A549 (cell line): Measurements from ENCODE around the gene IGF1R.

Source experiments
- CHD2 ChIP-seq: fragments of 150-350 bp; IDR thresholded peaks from 2 replicates; pipeline ENCODE4 v1.6.1; 2014; ENCODE audit warnings: low read length; ENCODE audit not compliant: partially characterized antibody
- CTCF ChIP-seq: fragments of >200 bp; sonication (Bioruptor Twin); formaldehyde crosslinking; IDR thresholded peaks from 3 replicates; pipeline ENCODE4 v1.5.1; 2016
- ELK1 ChIP-seq: fragments of 150-350 bp; IDR thresholded peaks from 2 replicates; pipeline ENCODE4 v1.6.1; 2014; ENCODE audit warnings: low read depth, mild to moderate bottlenecking, low read length
- KDM1A ChIP-seq: fragments of 200-600 bp; sonication (generic); IDR thresholded peaks from 2 replicates; pipeline ENCODE4 v1.6.1; 2016; ENCODE audit warnings: low read depth, mild to moderate bottlenecking
- KDM5A ChIP-seq: fragments of 200-600 bp; sonication (generic); IDR thresholded peaks from 2 replicates; pipeline ENCODE4 v1.6.1; 2016; ENCODE audit warnings: antibody characterized with exemption, mild to moderate bottlenecking
- MYC ChIP-seq: IDR thresholded peaks from 2 replicates; pipeline ENCODE4 v1.6.1; 2012; ENCODE audit warnings: mild to moderate bottlenecking, inconsistent platforms, low read length, improper control_type of control experiment, borderline replicate concordance
- POLR2A ChIP-seq: IDR thresholded peaks from 2 replicates; pipeline ENCODE4 v1.6.1; 2012; ENCODE audit warnings: mild to moderate bottlenecking, low read length
- ZFP36 ChIP-seq: fragments of 450-650 bp; IDR thresholded peaks from 2 replicates; pipeline ENCODE4 v1.6.1; 2014; ENCODE audit warnings: borderline replicate concordance; ENCODE audit not compliant: partially characterized antibody
- TF ChIP-seq, protein P1 (sequence below): fragments of 450-650 bp; IDR thresholded peaks from 2 replicates; pipeline ENCODE4 v1.6.1; 2014; ENCODE audit warnings: antibody characterized with exemption

DNA sequence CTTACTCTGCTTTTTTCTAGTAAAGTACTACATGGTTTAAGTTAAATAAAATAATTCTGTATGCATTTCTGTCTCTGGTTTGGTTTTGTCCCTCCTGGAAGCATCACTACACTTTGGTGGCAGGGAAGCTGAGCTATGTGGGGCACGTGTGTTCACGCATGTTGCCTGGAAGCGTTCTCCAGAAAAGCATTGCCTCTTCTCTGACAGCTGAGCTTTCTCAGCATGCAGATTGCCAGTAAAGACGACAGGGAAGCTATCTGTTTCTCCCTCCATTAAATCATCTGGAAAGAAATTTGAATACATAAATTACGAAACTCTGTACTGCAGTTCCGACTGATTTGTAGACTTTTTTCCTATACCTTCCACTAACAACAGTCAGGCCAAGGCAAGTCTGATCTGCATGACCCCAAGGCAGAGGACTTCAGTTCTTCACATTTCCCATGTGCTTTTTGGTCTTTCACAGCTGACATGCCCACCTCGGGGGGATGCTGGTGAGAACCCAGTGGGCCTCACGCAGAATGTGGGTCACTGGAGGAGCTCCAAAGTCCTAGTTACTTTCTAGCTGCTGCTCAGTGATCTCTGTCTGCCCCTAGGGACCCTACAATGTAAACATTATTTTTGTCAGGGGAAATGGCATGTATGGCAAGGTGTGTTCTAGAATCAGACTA lies 316.3 kb downstream of the IGF1R start:
- no peak for TF ChIP-seq CTCF
- TF ChIP-seq, protein P1, sequence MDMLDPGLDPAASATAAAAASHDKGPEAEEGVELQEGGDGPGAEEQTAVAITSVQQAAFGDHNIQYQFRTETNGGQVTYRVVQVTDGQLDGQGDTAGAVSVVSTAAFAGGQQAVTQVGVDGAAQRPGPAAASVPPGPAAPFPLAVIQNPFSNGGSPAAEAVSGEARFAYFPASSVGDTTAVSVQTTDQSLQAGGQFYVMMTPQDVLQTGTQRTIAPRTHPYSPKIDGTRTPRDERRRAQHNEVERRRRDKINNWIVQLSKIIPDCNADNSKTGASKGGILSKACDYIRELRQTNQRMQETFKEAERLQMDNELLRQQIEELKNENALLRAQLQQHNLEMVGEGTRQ = no peak
- TF ChIP-seq ZFP36 = no peak
- no peak for TF ChIP-seq MYC
- TF ChIP-seq ELK1 = no peak
- TF ChIP-seq KDM5A = no peak
- TF ChIP-seq CHD2 = no peak
- no peak for TF ChIP-seq KDM1A
- TF ChIP-seq POLR2A = no peak
